MM.1S (cell line): ENCODE data around the gene URGCP.
"Not testable (repeated sequence)": the region's sequence is repeated elsewhere in the genome, so short reads cannot be mapped to it uniquely, and the experiment has no call there.

ENCODE experiments used
- DNase-seq: peaks from one replicate; pipeline ENCODE4 v3.0.0-alpha.2; 2015
- H2AFZ ChIP-seq: fragments of 300-600 bp; sonication (generic); 2 replicates; pipeline ENCODE4 v1.6.0; 2016; ENCODE audit warnings: antibody characterized with exemption, low read length
- H3F3A ChIP-seq: fragments of 300-600 bp; sonication (generic); 2 replicates; pipeline ENCODE4 v1.6.1; 2016; ENCODE audit warnings: mild to moderate bottlenecking, antibody characterized with exemption, low read length, moderate library complexity, mixed read lengths; ENCODE audit not compliant: insufficient read depth
- H3K27ac ChIP-seq: fragments of 300-600 bp; sonication (generic); 2 replicates; pipeline ENCODE4 v1.5.1; 2016; ENCODE audit warnings: mild to moderate bottlenecking, low read length
- H3K27me3 ChIP-seq: fragments of 300-600 bp; sonication (generic); replicated peaks from 2 replicates; pipeline ENCODE4 v1.6.0; 2016; ENCODE audit warnings: low read length; ENCODE audit not compliant: insufficient read depth
- H3K36me3 ChIP-seq: fragments of 300-600 bp; sonication (generic); replicated peaks from 2 replicates; pipeline ENCODE4 v1.6.1; 2016; ENCODE audit warnings: mild to moderate bottlenecking, low read length, mixed read lengths; ENCODE audit not compliant: insufficient read depth
- H3K4me1 ChIP-seq: fragments of 300-600 bp; sonication (generic); 2 replicates; pipeline ENCODE4 v1.6.1; 2016; ENCODE audit warnings: low read length, mixed read lengths
- H3K4me2 ChIP-seq: fragments of 300-600 bp; sonication (generic); 2 replicates; pipeline ENCODE4 v1.6.0; 2016; ENCODE audit warnings: low read depth, low read length
- H3K4me3 ChIP-seq: fragments of 300-600 bp; sonication (generic); 2 replicates; pipeline ENCODE4 v1.5.1; 2016; ENCODE audit warnings: low read length, mixed read lengths
- H3K79me2 ChIP-seq: fragments of 300-600 bp; sonication (generic); 2 replicates; pipeline ENCODE4 v1.6.1; 2016; ENCODE audit warnings: mixed run types, low read length, mixed read lengths
- H3K9ac ChIP-seq: fragments of 300-600 bp; sonication (generic); 2 replicates; pipeline ENCODE4 v1.6.1; 2016; ENCODE audit warnings: low read length, mixed read lengths
- H3K9me2 ChIP-seq: fragments of 300-600 bp; sonication (generic); replicated peaks from 2 replicates; pipeline ENCODE4 v1.6.1; 2016; ENCODE audit warnings: mild to moderate bottlenecking, low read length, mixed read lengths; ENCODE audit not compliant: insufficient read depth
- H3K9me3 ChIP-seq: fragments of 300-600 bp; sonication (generic); replicated peaks from 2 replicates; pipeline ENCODE4 v1.6.1; 2016; ENCODE audit warnings: mild to moderate bottlenecking, low read length, mixed read lengths; ENCODE audit not compliant: insufficient read depth
- H4K20me1 ChIP-seq: fragments of 300-600 bp; sonication (generic); 2 replicates; pipeline ENCODE4 v1.6.1; 2016; ENCODE audit warnings: mild to moderate bottlenecking, low read length, moderate library complexity, mixed read lengths; ENCODE audit not compliant: insufficient read depth
- CTCF ChIP-seq: fragments of 300-600 bp; sonication (generic); IDR thresholded peaks from 2 replicates; pipeline ENCODE4 v1.5.1; 2016; ENCODE audit warnings: antibody characterized with exemption, low read length, mixed read lengths
- EZH2 ChIP-seq: fragments of 300-600 bp; sonication (generic); optimal IDR thresholded peaks from 2 replicates; pipeline ENCODE3; 2017; ENCODE audit warnings: low read depth, mild to moderate bottlenecking, antibody characterized with exemption, low read length, mixed read lengths
- EZH2phosphoT487 ChIP-seq: fragments of 300-600 bp; sonication (generic); IDR thresholded peaks from 2 replicates; pipeline ENCODE4 v1.6.1; 2018; ENCODE audit warnings: antibody characterized with exemption, low read length

URGCP gene

GRCh38 chr7:43843296-43843695 is 63.1 kb downstream of the URGCP start:
- H3K4me1 ChIP-seq, result no peaks in the 10 kb centered on the region
- no peak for TF ChIP-seq EZH2phosphoT487
- TF ChIP-seq EZH2, result no peak
- TF ChIP-seq CTCF, result no peak
- no peaks in the 10 kb centered on the region for H3K27me3 ChIP-seq
- no peaks in the 10 kb centered on the region for H3F3A ChIP-seq
- no peaks in the 10 kb centered on the region for H3K9me2 ChIP-seq
- H3K9me3 ChIP-seq, result no peaks in the 10 kb centered on the region
- no peak overlapping the region for H3K4me2 ChIP-seq
- H2AFZ ChIP-seq, result no peak overlapping the region
- DNase-seq, result no peak
- H3K36me3 ChIP-seq, result no peaks in the 10 kb centered on the region
- H3K9ac ChIP-seq, result no peak overlapping the region
- H3K79me2 ChIP-seq, result no peaks in the 10 kb centered on the region
- H3K4me3 ChIP-seq, result no peak overlapping the region
- no peaks in the 10 kb centered on the region for H4K20me1 ChIP-seq
- H3K27ac ChIP-seq, result no peak overlapping the region

GRCh38 chr7:43838201-43838658 is 68.2 kb downstream of the URGCP start:
- no peak overlapping the region for H3K9ac ChIP-seq
- H4K20me1 ChIP-seq, result no peaks in the 10 kb centered on the region
- H2AFZ ChIP-seq, result peak overlapping the region; percentile 87
- no peaks in the 10 kb centered on the region for H3K79me2 ChIP-seq
- no peaks in the 10 kb centered on the region for H3F3A ChIP-seq
- no peaks in the 10 kb centered on the region for H3K9me2 ChIP-seq
- H3K4me1 ChIP-seq, result no peaks in the 10 kb centered on the region
- H3K4me3 ChIP-seq, result no peak overlapping the region
- H3K27me3 ChIP-seq, result no peaks in the 10 kb centered on the region
- TF ChIP-seq CTCF (no peak), EZH2 (no peak), EZH2phosphoT487 (no peak)
- no peak for DNase-seq
- no peaks in the 10 kb centered on the region for H3K36me3 ChIP-seq
- H3K27ac ChIP-seq, result no peak overlapping the region
- H3K4me2 ChIP-seq, result peak overlapping the region; percentile 60; the same call in 1 of the 2 replicates
- H3K9me3 ChIP-seq, result no peaks in the 10 kb centered on the region

GRCh38 chr7:43834463-43835251 is 71.7 kb downstream of the URGCP start:
- H3K4me2 ChIP-seq, result peak overlapping the region; percentile 61

GRCh38 chr7:43830917-43831316 is 75.5 kb downstream of the URGCP start:
- H3K9me2 ChIP-seq, H3K4me3 ChIP-seq, H3K36me3 ChIP-seq, H2AFZ ChIP-seq, H3K79me2 ChIP-seq, H4K20me1 ChIP-seq, H3K27ac ChIP-seq, H3K4me2 ChIP-seq, H3K4me1 ChIP-seq, H3K9ac ChIP-seq, H3K9me3 ChIP-seq, H3K27me3 ChIP-seq, H3F3A ChIP-seq, DNase-seq: not testable (repeated sequence)

More at GRCh38 chr7:43834463-43835251, 71.7 kb downstream of the URGCP start:
- H3K27me3 ChIP-seq, result no peaks in the 10 kb centered on the region
- H3K27ac ChIP-seq, result no peak overlapping the region
- no peak overlapping the region for H3K9ac ChIP-seq
- peak overlapping the region; percentile 47 for H3K4me3 ChIP-seq
- H3K36me3 ChIP-seq, result no peaks in the 10 kb centered on the region
- TF ChIP-seq EZH2 (no peak), CTCF (no peak), EZH2phosphoT487 (no peak)
- H2AFZ ChIP-seq, result peak overlapping the region; percentile 56
- H3F3A ChIP-seq, result no peaks in the 10 kb centered on the region
- H3K9me3 ChIP-seq, result no peaks in the 10 kb centered on the region
- no peaks in the 10 kb centered on the region for H4K20me1 ChIP-seq
- H3K79me2 ChIP-seq, result no peaks in the 10 kb centered on the region
- no peaks in the 10 kb centered on the region for H3K9me2 ChIP-seq
- no peaks in the 10 kb centered on the region for H3K4me1 ChIP-seq
- DNase-seq, result peak; percentile 73
